Activated naive CD8-positive, alpha-beta T cell treated with anti-CD3 and anti-CD28 coated beads, Interleukin-2, amount 50 U/mL, for 16 hours (primary cell): ENCODE data around the gene C15orf62.

Experiments used
- DNase-seq: peaks from one replicate; pipeline ENCODE4 v3.0.0-alpha.2; 2020; ENCODE audit warnings: low read depth, low spot score

The C15orf62 gene, protein sequence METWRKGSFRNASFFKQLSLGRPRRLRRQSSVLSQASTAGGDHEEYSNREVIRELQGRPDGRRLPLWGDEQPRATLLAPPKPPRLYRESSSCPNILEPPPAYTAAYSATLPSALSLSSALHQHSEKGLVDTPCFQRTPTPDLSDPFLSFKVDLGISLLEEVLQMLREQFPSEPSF

DNA sequence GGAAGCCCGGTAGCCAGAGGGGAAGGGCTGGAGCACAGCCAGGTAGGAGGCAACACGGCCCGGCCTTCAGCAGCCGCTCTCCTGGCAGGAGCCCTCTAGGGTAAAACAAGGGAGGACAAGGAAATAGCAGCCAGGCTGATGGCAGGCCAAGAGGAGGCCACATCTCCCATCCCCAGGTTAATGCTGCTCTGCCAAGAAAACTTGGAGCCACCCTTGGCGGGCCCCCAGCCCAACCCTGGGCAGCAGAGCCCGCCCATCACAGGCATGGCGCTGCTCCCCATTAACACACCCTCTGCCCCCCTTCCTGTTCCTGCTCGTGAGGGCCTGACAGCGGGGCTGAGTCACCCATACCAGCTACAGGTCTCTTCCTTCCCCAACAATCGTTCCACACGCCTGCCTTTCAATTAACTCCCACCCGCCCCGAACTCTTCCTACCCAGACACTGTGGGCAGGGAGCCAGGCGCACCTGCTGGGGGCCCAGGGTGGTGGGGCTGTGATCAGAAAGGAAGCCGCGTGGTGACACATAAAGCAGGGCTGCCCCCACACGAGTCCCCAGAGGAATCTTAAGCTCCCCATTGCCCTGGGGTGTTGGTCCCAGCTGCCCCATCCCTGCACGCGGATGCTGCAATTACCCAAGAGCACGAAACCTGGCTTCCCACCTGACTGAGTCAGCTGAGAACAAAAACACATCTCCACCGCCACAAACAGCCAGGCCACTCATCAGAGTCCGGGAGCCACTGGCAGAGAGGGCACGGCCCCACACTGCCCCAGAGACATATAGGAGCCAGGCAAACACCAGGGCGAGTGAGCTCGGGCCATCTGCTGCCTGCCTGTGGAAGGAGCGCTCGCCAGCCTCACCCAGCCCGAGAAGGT is at the start of gene C15orf62:
Gene C15orf62, plus strand, starts transcription at position 707 of the 873 bp plus-strand sequence. CDS start 516 bp downstream, outside the sequence.
- DNase-seq: peak; percentile 68

DNA sequence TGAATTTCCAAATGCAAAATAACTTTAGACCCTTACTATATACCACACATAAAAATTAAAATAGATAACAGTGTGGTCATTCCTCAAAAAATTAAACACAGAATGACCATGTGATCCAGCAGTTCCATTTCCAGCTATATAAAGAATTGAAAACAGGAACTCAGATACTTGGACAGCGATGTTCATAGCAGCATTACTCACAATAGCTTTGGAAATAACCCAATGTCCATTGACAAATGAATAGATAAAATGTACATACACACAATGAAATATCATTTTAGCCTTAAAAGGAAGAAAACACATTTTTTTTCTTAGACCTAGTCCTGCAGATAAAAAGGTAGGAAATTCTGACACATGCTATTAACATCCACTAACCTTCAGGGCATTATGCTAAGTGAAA is 48.1 kb upstream of the C15orf62 start:
- DNase-seq: no peak

DNA sequence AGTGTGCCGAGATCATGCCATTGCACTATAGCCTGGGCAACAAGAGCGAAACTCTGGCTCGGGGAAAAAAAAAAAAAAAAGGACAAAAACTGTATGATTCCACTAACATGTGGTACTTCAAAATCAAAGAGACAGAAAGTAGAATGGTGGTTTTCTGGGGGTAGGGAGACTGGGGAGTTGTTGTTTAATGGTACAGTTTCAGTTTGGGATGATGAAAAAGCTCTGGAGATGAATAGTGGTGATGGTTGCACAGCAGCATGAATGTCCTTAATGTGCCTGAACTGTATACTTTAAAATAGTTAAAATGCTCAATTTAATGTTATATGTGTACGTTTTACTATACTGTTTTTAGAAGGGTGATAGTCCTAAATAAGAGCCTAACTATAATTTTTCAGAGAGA is 47.4 kb upstream of the C15orf62 start:
- DNase-seq: no peak

DNA sequence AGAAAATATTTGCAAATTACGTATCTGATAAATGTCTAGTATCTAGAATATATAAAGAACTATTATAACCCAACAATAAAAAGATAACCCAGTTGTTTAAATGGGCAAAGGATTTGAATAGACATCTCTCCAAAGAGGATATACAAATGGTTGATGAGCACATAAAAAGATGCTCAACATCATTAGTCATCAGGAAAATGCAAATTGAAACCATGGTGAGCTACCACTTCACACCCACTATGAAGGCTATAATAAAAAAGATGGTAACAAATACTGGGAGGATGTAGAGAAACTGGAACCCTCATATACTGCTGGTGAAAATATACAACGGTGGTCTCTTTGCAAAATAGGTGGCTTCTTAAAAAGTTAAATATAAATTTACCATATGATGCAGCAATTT is 46.8 kb upstream of the C15orf62 start:
- no peak for DNase-seq

DNA sequence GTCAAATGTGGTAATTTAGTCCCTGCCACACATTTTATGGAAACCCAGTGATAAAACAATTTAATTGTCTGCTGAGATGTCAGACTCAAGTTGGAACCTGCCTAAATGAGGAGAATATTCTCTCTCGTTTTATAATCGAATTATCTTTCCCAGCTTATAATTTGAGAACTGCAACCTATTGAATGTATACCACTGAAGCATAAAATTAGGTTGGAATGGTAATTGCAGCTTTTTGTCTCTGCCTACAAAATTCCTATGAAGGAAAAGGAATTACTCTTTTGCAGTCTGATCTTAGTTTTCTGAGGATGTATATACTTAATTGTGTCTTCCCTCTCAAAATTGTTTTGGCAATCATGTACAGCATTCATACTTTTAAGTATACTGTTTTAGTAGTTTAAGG is 45.9 kb upstream of the C15orf62 start:
- no peak for DNase-seq

DNA sequence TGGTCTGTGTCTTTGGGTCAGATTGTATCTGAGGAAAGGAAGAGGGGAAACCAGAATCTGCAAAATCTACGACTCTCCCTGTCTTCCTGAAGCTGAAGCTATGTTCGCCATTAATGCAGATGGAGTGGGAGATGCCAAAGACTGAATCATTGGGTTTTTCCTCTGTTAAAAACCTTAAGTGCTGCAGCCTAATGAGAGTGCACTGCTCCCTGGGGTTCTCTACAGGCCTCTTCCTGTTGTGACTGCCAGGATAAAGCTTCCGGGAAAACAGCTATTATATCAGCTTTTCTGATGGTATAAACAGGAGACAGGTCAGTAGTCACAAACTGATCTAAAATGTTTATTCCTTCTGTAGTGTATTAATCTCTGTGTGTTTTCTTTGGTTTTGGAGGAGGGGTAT is 38.7 kb upstream of the C15orf62 start:
- DNase-seq: no peak

DNA sequence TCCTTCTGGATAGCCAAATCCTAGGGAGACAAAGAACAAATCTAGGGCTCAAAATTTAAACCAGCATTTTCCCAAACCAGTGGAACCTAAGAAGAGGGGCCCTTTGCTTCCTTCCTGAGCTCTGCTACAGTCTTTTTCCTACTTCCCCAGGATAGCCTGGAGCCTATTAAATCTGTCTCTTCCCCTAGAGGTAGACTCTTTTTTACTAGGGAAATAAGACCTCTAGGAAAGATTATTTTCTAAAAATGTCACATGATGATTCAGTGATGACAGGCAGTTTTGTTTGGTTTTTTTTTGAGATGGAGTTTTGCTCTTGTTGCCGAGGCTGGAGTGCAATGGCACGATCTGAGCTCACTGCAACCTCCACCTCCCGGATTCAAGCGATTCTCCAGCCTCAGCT is 33.2 kb upstream of the C15orf62 start:
- DNase-seq: no peak

DNA sequence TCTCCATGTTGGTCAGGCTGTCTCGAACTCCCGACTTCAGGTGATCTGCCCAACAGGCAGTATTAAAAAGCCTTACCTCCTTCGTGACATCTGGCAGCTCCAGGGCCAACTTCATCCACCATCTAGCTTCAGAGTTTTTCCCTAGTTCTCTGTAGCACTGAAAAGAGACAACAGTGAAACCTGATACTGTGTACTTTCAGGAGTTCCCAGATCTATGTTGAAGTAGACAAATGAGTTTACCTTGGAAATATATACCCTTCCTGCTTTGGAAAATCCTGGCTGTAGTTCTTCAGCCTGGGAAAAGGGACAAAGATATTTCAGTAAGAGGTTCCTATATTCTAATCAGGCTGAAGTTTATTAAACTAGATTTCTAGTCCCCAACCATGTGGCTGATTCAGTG is 32.7 kb upstream of the C15orf62 start:
- no peak for DNase-seq

DNA sequence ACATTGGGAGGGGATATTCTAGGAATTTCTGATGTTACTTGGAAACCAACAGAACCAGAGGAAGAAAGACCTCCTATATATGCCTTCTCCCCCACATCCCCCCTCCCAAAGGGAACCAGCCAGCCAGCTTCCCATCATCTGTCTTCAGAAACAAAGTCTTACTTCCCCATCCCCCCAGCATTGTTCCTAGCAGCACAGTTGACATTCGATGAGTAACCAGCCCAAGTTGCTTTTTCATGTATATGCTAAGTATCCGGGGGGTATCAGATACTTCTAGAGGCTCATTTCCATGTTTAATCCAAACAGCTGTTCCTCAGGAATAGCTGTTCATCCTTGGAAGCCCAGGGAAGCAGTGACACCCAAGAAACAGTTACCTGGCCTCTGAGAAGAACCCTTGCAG is 30.7 kb upstream of the C15orf62 start:
- no peak for DNase-seq

DNA sequence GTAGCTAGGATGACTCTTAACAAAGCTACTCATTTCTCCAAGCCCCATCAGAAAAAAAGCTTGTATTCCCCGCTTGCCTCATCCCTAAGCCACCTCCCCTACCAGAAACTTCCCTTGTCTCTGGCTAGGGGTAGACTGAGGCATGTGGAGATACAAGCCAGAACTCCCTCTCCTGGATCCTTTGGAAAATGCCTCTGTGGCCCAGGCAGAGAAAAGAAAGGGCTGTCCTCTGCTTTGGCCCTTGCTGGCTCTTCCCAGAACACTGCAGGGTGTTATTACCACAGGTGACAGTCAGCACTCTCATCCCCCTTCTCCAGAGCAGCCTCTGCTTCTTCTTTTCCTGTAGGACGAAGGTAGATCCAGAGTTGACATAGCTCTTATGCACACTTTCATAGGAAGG is 29.9 kb upstream of the C15orf62 start:
- DNase-seq: no peak

DNA sequence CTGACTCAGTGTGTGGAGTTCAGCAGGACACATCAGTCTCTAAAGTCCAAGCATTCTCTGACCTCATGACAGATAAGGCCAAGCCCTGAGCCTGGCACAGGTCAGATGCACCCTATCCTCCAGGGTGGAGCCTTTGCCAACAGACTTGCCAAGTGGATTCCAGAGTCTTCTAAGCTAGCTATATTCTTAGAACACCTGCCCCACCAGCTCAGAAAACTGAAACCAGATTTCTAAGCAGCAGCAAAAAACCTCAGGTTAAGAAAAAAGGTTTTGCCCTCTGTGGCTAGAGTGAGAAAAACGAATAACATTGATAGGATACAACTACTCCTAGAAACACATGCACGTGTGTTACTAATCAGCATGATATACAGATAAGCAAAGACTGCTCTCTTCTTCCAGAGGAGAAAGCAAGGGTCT is 26.3 kb upstream of the C15orf62 start:
- no peak for DNase-seq

DNA sequence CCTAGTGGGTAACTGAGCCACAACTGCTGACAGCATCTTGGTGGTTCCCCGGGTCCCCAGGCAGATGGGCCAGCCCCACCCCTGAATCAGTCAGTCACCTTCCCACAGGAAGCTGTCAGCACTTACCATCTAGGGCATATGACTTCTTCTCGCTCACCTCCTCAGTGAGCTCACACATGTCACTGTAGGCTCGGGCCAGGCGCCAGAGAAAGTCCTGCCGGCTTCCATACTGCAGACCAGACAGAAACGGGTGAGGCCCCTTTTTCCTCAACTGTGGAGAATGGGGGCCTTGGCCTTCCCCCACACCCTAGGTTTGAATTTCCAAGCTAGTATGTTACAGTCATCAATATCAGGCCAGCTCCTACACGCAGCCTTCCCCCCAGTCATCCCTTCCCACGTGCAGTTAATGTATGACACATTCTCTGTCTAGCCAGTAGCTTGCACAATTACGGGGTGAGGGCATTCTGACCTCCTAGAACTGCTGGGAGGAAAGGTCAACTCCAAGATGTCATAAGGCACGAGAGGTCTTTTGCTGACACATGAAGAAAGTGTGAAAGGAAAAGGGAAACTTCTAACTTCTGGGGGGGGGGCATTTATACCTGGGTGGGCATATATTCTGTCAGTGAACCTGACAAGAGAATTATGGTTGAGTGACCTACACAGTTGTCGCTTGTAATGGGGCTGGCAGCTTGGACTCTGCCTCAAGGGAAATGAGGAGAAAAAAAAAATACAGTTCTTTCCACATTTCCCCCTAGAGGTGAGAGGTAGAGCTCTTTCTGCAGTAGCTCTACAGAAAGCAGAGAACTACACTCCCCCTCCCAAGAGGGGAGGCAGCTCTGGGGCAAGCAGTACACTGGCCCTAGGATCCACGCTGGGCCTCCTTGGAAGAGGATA is 25.6 kb upstream of the C15orf62 start:
- no peak for DNase-seq

DNA sequence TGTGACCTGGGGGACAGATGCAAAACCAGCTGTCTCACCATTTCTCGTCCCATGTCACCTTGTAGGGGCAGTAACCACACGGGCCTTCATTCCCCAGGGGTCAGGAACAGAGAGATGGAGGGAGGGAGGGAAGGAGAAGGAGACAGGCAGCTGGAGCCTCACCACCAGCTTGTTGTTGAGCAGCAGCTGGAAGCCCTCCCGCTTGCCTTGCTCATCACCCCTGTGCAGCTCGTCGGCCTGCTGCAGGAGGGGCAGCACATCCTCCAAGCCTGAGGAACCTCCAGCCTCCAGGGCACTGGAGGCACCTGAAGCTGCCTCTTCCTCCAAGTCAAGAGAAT is 25.0 kb upstream of the C15orf62 start:
- DNase-seq: no peak

DNA sequence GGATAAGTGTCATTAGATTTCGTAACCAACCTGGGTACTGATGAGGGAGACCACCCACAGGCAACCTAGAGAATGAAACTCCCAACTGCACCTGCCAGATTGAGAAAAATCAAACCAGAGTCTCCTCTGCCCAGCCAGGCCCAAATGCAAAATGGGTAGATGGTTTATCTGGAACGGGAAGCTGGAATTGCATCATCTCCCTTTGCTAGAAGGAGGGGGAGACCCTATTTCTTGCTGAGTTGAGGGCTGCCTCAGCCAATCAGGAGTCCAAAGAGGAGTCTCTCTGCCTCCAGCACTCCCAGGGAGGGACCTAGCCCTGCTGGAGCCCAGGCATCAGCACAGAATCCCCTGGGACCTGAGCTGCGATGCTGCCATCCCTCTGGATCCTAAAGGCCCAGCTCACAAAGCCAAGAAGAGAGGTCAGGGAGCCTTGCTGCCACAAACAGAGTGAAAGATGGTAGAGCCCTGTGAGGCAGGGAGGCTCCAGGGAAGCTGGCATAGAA is 22.8 kb upstream of the C15orf62 start:
- DNase-seq: no peak

DNA sequence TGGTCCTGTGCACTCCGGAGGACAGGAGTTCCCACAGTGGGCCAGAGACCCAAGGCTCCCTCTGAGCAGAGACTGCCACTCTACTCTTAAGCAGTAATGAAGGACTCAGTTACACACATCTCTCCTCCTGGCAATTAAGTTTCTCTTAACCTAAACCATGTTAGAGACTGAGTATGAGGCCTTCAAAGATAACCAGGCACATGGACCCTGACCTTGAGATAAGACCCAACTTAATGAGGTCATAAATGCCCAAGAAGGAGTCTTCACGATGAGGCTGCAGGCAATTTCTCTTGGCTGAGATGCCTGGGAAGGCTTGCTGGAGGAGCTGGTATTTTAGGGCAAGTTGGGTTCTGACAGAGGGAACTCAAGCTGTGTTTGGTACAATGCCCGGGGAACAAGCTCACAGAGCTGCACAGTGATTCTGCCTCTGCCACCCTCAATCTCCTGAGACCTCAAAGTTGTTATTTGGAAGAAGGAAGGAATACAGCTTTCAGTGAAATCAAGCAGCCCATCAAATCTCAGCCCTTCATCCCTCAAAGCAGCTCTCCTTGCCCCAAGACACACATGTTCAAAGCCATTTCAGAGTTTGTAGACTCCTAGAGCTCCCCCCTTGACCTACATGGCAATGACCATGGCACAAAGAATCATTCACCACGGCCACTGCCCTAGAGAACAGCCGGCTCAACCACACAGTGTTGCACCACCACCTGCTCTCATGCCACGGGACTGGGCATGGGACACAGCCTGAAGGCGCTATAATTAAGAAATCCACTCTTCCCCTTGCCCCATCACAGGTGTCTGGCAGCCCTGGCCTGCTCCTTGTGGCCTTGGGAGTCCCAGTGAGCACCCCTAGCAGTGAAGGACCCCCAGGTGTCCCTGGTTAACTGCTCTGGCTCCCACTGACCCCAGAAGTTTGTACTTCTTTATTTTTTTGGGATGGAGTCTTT is 21.8 kb upstream of the C15orf62 start:
- no peak for DNase-seq

DNA sequence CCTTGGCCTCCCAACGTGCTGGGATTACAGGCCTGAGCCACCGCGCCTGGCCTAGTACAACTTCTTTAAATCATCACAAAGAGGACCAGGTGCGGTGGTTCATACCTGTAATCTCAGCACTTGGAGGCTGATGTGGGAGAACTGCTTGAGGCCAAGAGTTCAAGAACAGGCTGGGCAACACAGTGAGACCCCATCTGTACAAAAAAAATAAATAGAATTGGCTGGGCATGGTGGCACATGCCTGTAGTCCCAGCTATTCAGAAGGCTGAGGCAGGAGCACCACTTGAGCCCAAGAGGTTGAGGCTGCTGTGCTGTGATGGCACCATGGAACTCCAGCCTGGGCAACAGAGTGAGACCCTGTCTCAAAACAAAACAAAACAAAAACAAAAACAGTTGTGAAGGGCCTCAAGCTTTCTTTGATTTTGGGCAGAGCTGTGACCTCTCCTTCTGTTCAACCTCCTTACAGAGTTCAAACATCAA is 20.6 kb upstream of the C15orf62 start:
- no peak for DNase-seq

DNA sequence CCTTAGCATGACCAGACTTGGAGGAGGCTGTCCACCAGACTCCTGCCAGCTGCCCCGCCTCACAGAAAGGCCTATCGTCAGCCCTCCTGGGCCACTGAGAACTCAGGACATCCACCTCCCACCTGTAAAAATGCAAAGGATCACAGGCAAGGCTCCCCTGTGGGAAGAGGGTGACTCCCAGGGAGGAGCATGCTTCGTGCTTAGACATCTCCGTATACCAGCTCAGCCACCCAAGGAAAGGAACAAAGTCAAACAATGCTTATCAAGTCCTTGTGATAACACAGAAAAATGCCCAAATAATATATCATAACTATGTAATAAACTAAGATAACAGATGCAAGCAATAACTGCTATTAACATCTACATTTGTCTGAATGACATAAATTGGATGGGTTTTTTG is 18.9 kb upstream of the C15orf62 start:
- DNase-seq: no peak

DNA sequence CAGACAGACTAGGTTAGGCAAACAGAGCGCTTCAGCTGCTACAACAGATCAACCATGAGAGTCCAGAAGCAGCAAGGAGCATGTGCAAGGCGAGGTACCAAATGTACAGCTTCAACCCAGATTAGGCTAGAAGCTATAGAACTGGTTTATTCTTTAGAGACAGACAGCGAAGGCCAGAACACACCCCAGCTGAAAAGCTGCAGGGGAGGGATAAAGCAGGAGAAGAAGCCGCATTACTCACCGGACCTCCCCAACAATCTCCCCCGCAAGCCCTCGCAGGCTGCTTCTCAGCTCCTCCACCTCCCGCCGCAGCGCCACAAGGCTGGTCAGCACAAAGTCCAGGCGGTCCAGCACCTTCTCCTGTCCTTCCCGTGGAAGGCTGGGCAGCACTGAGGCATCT is 18.0 kb upstream of the C15orf62 start:
- DNase-seq: no peak

DNA sequence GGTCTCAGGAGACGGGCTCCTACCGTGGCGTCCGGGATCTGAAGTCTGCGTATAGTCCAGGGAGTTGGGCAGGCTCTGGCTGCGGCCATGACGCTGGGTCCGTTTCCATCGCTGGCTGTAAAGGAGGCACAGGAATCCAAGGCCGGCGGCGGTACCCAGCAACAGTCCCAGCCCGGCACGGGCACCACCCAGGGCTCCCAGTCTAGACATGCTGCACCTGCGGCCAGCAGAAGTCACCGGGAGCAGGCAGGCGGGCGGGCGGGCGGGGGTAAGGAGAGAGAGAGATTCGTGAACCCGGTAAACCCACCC is 15.3 kb upstream of the C15orf62 start:
- no peak for DNase-seq

DNA sequence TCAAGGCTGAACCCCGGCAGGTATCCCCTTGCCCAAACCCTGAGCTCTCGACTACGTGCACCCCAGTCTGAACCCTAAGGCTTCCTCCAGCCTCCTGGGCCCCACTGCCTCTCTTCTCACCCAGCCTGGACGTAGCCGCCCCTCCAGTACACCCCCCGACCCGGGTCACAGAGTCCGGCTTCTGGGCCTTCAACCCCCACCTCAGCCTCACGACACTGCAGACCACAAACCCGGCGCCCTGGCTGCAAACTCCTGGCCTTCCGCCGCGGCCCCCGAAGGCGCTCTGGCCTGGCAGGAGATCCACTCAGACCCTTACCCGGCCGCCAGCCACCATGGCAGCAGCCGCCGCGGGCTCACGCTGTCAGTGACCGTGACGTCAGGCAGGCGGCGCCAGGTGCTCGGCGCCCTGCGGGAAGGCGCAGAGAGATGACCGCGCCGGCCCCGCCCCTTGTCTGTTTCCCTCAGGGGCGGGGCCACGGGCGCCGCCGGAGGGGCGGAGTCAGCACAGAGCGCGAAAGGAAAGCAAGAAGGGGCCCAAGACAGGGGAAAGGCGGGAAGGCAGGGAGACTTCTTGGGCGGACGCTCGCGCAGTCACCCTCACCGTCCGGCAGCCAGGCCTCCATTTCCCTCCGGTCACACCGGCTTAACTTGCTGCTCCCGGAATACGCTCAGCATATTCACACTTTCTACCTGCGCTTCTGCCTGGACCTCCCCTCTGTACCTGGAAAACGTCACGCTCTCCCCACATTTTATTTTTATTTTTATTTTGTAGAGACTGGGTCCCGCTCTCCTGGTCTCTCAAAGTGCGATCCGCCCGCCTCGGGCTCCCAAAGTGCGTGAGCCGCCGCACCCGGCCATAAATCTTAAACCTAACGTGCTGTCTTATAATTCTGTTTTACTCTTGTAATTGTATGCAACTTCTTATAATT is 14.6 kb upstream of the C15orf62 start, which contains the start of gene RMDN3:
Gene RMDN3, minus strand, starts transcription at position 372 of the 929 bp plus-strand sequence. CDS start 471 bp downstream, outside the sequence.
- DNase-seq: peak; percentile 87
